Stimulated activated CD8-positive, alpha-beta memory T cell treated with anti-CD3 and anti-CD28 coated beads, Interleukin-15, amount 100 ng/mL, for 4 hours (primary cell): ENCODE results near the gene CRABP2.

ENCODE experiments used
- DNase-seq, 2 donors: peaks; one replicate each; pipeline ENCODE4 v3.0.0-alpha.2; 2020; ENCODE audit warnings: low read depth in 2 of 2

CRABP2 gene

GRCh38 chr1:156705321-156705917 lies at the start of gene CRABP2:
Gene CRABP2 (minus strand): TSS chr1:156705583. CDS start chr1:156705446, 137 bp downstream.
- no peak for DNase-seq

- DNase-seq, result no peak
These were observed 48.8 kb upstream of the CRABP2 start for GRCh38 chr1:156754219-156754618.

- no peak for DNase-seq
These were observed 47.6 kb upstream of the CRABP2 start for GRCh38 chr1:156752843-156753482.

GRCh38 chr1:156751757-156752481 lies 46.5 kb upstream of the CRABP2 start:
- peak; percentile 96 for DNase-seq

- DNase-seq, result no peak
These were observed 46.0 kb upstream of the CRABP2 start, which contains the start of gene HDGF for GRCh38 chr1:156751451-156751756. Gene HDGF (minus strand): TSS chr1:156751675. CDS start chr1:156751429, 246 bp downstream.

GRCh38 chr1:156750711-156751450 lies 45.5 kb upstream of the CRABP2 start:
- DNase-seq, result no peak

- DNase-seq, result no peak
These were observed 44.8 kb upstream of the CRABP2 start for GRCh38 chr1:156750191-156750672.

GRCh38 chr1:156749419-156750118 lies 44.2 kb upstream of the CRABP2 start:
- DNase-seq, result no peak

- DNase-seq, result no peak
These were observed 43.5 kb upstream of the CRABP2 start for GRCh38 chr1:156748670-156749418.

- DNase-seq, result no peak
These were observed 42.6 kb upstream of the CRABP2 start for GRCh38 chr1:156747742-156748669.

GRCh38 chr1:156746728-156747631 lies 41.6 kb upstream of the CRABP2 start:
- peak in 1 of 2 donors; percentile 42 for DNase-seq

- no peak for DNase-seq
These were observed 41.0 kb upstream of the CRABP2 start for GRCh38 chr1:156746406-156746727.

GRCh38 chr1:156745881-156746280 lies 40.5 kb upstream of the CRABP2 start:
- no peak for DNase-seq

- no peak for DNase-seq
These were observed 39.5 kb upstream of the CRABP2 start for GRCh38 chr1:156744786-156745419.

- DNase-seq, result no peak
These were observed 39.0 kb upstream of the CRABP2 start for GRCh38 chr1:156744344-156744743.

GRCh38 chr1:156743367-156744302 lies 38.3 kb upstream of the CRABP2 start:
- DNase-seq, result no peak

GRCh38 chr1:156742801-156743200 lies 37.4 kb upstream of the CRABP2 start:
- no peak for DNase-seq
